Measurements from ENCODE around the gene MYH7B. TPM values are rescaled to one million over a fixed set of nuclear protein-coding genes. Genes with fewer than 3 reads are reported as not detected.

MYH7B gene
- total RNA-seq, 1 experiment from 2014 or later = 0.22 TPM

- Histone ChIP-seq H3K4ac (ENCODE audit: low read depth, low read length) (no peak overlapping the region), H3K79me1 (ENCODE audit: insufficient read depth, low read depth, low read length, poor library complexity, severe bottlenecking) (no peaks in the 10 kb centered on the region), H3K56ac (ENCODE audit: insufficient read length, low read depth, low read length) (no peak overlapping the region), H3K23ac (ENCODE audit: insufficient read length, low read depth, low read length) (no peak overlapping the region), H3K4me2 (ENCODE audit: insufficient read depth, insufficient read length, low read length) (no peak overlapping the region), H3K27ac (ENCODE audit: insufficient read length, low read depth, low read length) (no peak overlapping the region), H3K79me2 (ENCODE audit: insufficient read depth, low read length) (no peaks in the 10 kb centered on the region), H4K91ac (ENCODE audit: insufficient read length, low read depth, low read length) (no peak overlapping the region), H3K23me2 (ENCODE audit: insufficient read length, low read depth, low read length, poor library complexity, severe bottlenecking) (no peaks in the 10 kb centered on the region), H3K18ac (ENCODE audit: insufficient read length, low read depth, low read length) (no peak overlapping the region), H3T11ph (ENCODE audit: low read length) (no peak overlapping the region), H3K9ac (ENCODE audit: extremely low read depth, insufficient read length, low read length) (no peak overlapping the region), H3K9me3 (ENCODE audit: control insufficient read depth, low read depth, low read length) (no peaks in the 10 kb centered on the region), H4K5ac (ENCODE audit: insufficient read length, low read depth, low read length) (no peak overlapping the region), H3K4me1 (ENCODE audit: insufficient read depth, low read length) (no peaks in the 10 kb centered on the region), H2BK120ac (ENCODE audit: low read depth, low read length, poor library complexity, severe bottlenecking) (no peak overlapping the region), H4K8ac (replicated peaks; ENCODE audit: insufficient read length, low read depth, low read length) (no peak overlapping the region), H2BK20ac (ENCODE audit: low read depth, low read length, poor library complexity, severe bottlenecking) (no peak overlapping the region), H3K14ac (ENCODE audit: insufficient read depth, low read length) (no peak overlapping the region), H2AFZ (ENCODE audit: low read length) (no peak overlapping the region), H2BK5ac (ENCODE audit: insufficient read length, low read length) (no peak overlapping the region), H2BK12ac (ENCODE audit: insufficient read length, low read depth, low read length) (no peak overlapping the region), H2AK5ac (ENCODE audit: insufficient read length, low read length) (no peak overlapping the region), H3K27me3 (ENCODE audit: insufficient read depth, low read length) (no peaks in the 10 kb centered on the region), H2BK15ac (ENCODE audit: low read depth, low read length) (no peak overlapping the region), H4K20me1 (ENCODE audit: control insufficient read depth, insufficient read depth, insufficient read length) (no peaks in the 10 kb centered on the region)
- H3K9me3 Mint-ChIP-seq = no peaks in the 10 kb centered on the region
- no peak overlapping the region for H3K4me3 Mint-ChIP-seq
- H3K27me3 Mint-ChIP-seq (ENCODE audit: low read depth) = no peaks in the 10 kb centered on the region
- no peak for TF ChIP-seq CTCF (conservative IDR thresholded peaks at IDR 0.05)
- 0 out of 7 replicates have a peak overlapping the region, but pooled peaks of 1 of the 3 experiments have one; percentile 7 for H3K27ac Mint-ChIP-seq
- peaks cover 11 to 16% of the 10 kb centered on the region in 2 experiments for H3K4me1 Mint-ChIP-seq
- H3K36me3 Mint-ChIP-seq (ENCODE audit: insufficient read depth in 1 of 3, low read depth in 3 of 3) = peaks cover 0 to 23% (median 9%) of the 10 kb centered on the region in 3 experiments; a peak in 5 of 7 replicates
- DNase-seq = no peak
Observed at GRCh38 chr20:34948030-34948429, 7.6 kb upstream of the MYH7B start.
